Stimulated activated CD8-positive, alpha-beta memory T cell treated with anti-CD3 and anti-CD28 coated beads, Interleukin-12 subunit alpha, Interleukin-12 subunit beta, amount 100 ng/mL, for 1 hour (primary cell): ENCODE measurements around the gene CACNA1I.

Experiments used
- DNase-seq: peaks from one replicate; pipeline ENCODE4 v3.0.0-alpha.2; 2020; ENCODE audit warnings: low read depth

CACNA1I gene

GRCh38 chr22:39568278-39568981 is 2.1 kb upstream of the CACNA1I start:
- DNase-seq, result no peak

GRCh38 chr22:39569066-39569465 is 1.5 kb upstream of the CACNA1I start:
- no peak for DNase-seq

- no peak for DNase-seq
Observed at GRCh38 chr22:39570226-39570625, 327 bp upstream of the CACNA1I start.

- DNase-seq, result no peak
Observed at GRCh38 chr22:39571538-39571937, 985 bp downstream of the CACNA1I start.

- DNase-seq, result no peak
Observed at GRCh38 chr22:39574779-39575551, 4.4 kb downstream of the CACNA1I start.

- no peak for DNase-seq
Observed at GRCh38 chr22:39575552-39575825, 4.9 kb downstream of the CACNA1I start.

GRCh38 chr22:39576027-39576426 is 5.5 kb downstream of the CACNA1I start:
- DNase-seq, result no peak

GRCh38 chr22:39577366-39577765 is 6.8 kb downstream of the CACNA1I start:
- DNase-seq, result no peak

GRCh38 chr22:39577900-39578299 is 7.3 kb downstream of the CACNA1I start:
- no peak for DNase-seq

GRCh38 chr22:39580006-39580441 is 9.5 kb downstream of the CACNA1I start:
- DNase-seq, result no peak

GRCh38 chr22:39580795-39581194 is 10.2 kb downstream of the CACNA1I start:
- no peak for DNase-seq

GRCh38 chr22:39581303-39581702 is 10.8 kb downstream of the CACNA1I start:
- no peak for DNase-seq

GRCh38 chr22:39583066-39583667 is 12.6 kb downstream of the CACNA1I start:
- DNase-seq, result no peak

- DNase-seq, result no peak
Observed at GRCh38 chr22:39589875-39590274, 19.3 kb downstream of the CACNA1I start.

GRCh38 chr22:39592081-39593065 is 21.8 kb downstream of the CACNA1I start:
- no peak for DNase-seq

GRCh38 chr22:39593066-39593930 is 22.7 kb downstream of the CACNA1I start:
- DNase-seq, result no peak

- no peak for DNase-seq
Observed at GRCh38 chr22:39593931-39594285, 23.4 kb downstream of the CACNA1I start.

GRCh38 chr22:39594411-39594810 is 23.9 kb downstream of the CACNA1I start:
- no peak for DNase-seq

- DNase-seq, result no peak
Observed at GRCh38 chr22:39595622-39596172, 25.1 kb downstream of the CACNA1I start.

- no peak for DNase-seq
Observed at GRCh38 chr22:39596601-39597000, 26.0 kb downstream of the CACNA1I start.
